IMR-90 (cell line): Measurements from ENCODE around the gene ACOX2. TPM values are rescaled to one million over a fixed set of nuclear protein-coding genes. Genes with fewer than 3 reads are reported as not detected.

Experiments used
- ATAC-seq: fragments of 200-7000 bp; cut with Tn5 transposase; 2 replicates; pipeline ENCODE4 v1.9.1; 2020; ENCODE audit warnings: low read depth, mild to moderate bottlenecking, moderate library complexity
- BruUV-seq: library from RNA; stranded (reverse); fragments of 400-500 nt; replicated peaks from 2 replicates; lab custom pipeline; 2021; lab: Mats Ljungman, UMichigan
- CTCF ChIA-PET: fragments of 300-600 bp; formaldehyde crosslinking; extraction: SDS; loops from one replicate; lab custom pipeline; 2021; ENCODE audit warnings: antibody characterized with exemption; lab: Yijun Ruan, JAX
- POLR2A ChIA-PET: fragments of 300-600 bp; sonication (Branson Sonifier 250); formaldehyde crosslinking; loops from one replicate; lab custom pipeline; 2022; ENCODE audit warnings: antibody characterized with exemption; ENCODE audit not compliant: unreplicated experiment; lab: Charles Lee
- DNase-seq: peaks from one replicate; pipeline ENCODE4 v3.0.0; 2013
- H2AFZ ChIP-seq: replicated peaks from 2 replicates; pipeline ENCODE3; 2013; ENCODE audit warnings: low read length, mild to moderate bottlenecking; ENCODE audit not compliant: poor library complexity
- H2AK5ac ChIP-seq: 2 replicates; pipeline ENCODE4 v1.6.1; 2013; ENCODE audit warnings: low read depth, low read length, inconsistent platforms
- H2AK9ac ChIP-seq: replicated peaks from 2 replicates; pipeline ENCODE3; 2013; ENCODE audit warnings: mild to moderate bottlenecking, low read depth, low read length, moderate library complexity; ENCODE audit not compliant: poor library complexity
- H2BK120ac ChIP-seq: 2 replicates; pipeline ENCODE4 v1.6.1; 2013; ENCODE audit warnings: low read depth, low read length, inconsistent platforms
- H2BK15ac ChIP-seq: 3 replicates; pipeline ENCODE4 v1.6.1; 2013; ENCODE audit warnings: low read depth, low read length, inconsistent platforms
- H2BK20ac ChIP-seq: 2 replicates; pipeline ENCODE4 v1.6.1; 2013; ENCODE audit warnings: low read depth, mild to moderate bottlenecking, inconsistent platforms, low read length, moderate library complexity
- H2BK5ac ChIP-seq: 2 replicates; pipeline ENCODE4 v1.6.1; 2013; ENCODE audit warnings: mild to moderate bottlenecking, low read depth, low read length, inconsistent platforms; ENCODE audit not compliant: poor library complexity, severe bottlenecking
- H3K14ac ChIP-seq: replicated peaks from 2 replicates; pipeline ENCODE4 v1.6.1; 2013; ENCODE audit warnings: low read depth, low read length, inconsistent platforms
- H3K18ac ChIP-seq: 2 replicates; pipeline ENCODE4 v1.6.1; 2013; ENCODE audit warnings: low read depth, low read length, control low read depth
- H3K23ac ChIP-seq: 2 replicates; pipeline ENCODE4 v1.6.1; 2013; ENCODE audit warnings: low read depth, low read length, inconsistent platforms
- H3K27ac ChIP-seq: 2 replicates; pipeline ENCODE4 v1.5.1; 2013; ENCODE audit warnings: mild to moderate bottlenecking, control low read depth, low read length; ENCODE audit not compliant: insufficient read depth
- H3K27me3 ChIP-seq: 2 replicates; pipeline ENCODE4 v1.6.1; 2013; ENCODE audit warnings: low read length; ENCODE audit not compliant: control insufficient read depth, insufficient read depth
- H3K36me3 ChIP-seq: 2 replicates; pipeline ENCODE4 v1.6.1; 2013; ENCODE audit warnings: low read length, mixed read lengths; ENCODE audit not compliant: control insufficient read depth, insufficient read depth
- H3K4ac ChIP-seq: 2 replicates; pipeline ENCODE4 v1.6.1; 2013; ENCODE audit warnings: low read depth, low read length, inconsistent platforms
- H3K4me1 ChIP-seq: 2 replicates; pipeline ENCODE4 v1.6.1; 2013; ENCODE audit warnings: low read length, mixed read lengths; ENCODE audit not compliant: control insufficient read depth, insufficient read depth
- H3K4me2 ChIP-seq: 2 replicates; pipeline ENCODE4 v1.6.1; 2013; ENCODE audit warnings: low read depth, mild to moderate bottlenecking, control low read depth, low read length, moderate library complexity
- H3K4me3 ChIP-seq: 2 replicates; pipeline ENCODE4 v1.5.1; 2013; ENCODE audit warnings: low read depth, mild to moderate bottlenecking, control low read depth, low read length, moderate library complexity; ENCODE audit not compliant: insufficient read depth
- H3K56ac ChIP-seq: 2 replicates; pipeline ENCODE4 v1.6.1; 2013; ENCODE audit warnings: low read length, inconsistent platforms; ENCODE audit not compliant: insufficient read depth; ENCODE audit errors: extremely low read depth
- H3K79me1 ChIP-seq, 2 experiments: 2 replicates each; pipeline ENCODE4 v1.6.1; 2013; ENCODE audit warnings: low read length in 2 of 2, inconsistent platforms in 1 of 2, low read depth in 1 of 2
- H3K9ac ChIP-seq: 2 replicates; pipeline ENCODE4 v1.6.1; 2013; ENCODE audit warnings: low read depth, low read length, control low read depth
- H3K9me1 ChIP-seq: 2 replicates; pipeline ENCODE4 v1.6.1; 2013; ENCODE audit warnings: low read length, inconsistent platforms; ENCODE audit not compliant: insufficient read depth
- H3K9me3 ChIP-seq: 2 replicates; pipeline ENCODE4 v1.6.1; 2013; ENCODE audit warnings: low read length; ENCODE audit not compliant: control insufficient read depth, insufficient read depth
- H4K20me1 ChIP-seq: 2 replicates; pipeline ENCODE4 v1.6.1; 2013; ENCODE audit warnings: low read length, inconsistent platforms; ENCODE audit not compliant: insufficient read depth
- H4K5ac ChIP-seq: 2 replicates; pipeline ENCODE4 v1.6.1; 2013; ENCODE audit warnings: mild to moderate bottlenecking, low read depth, low read length, control low read depth
- H4K8ac ChIP-seq, 2 experiments: 2 replicates each; pipeline ENCODE4 v1.6.1; 2013; ENCODE audit warnings: low read depth in 2 of 2, low read length in 2 of 2, control low read depth in 1 of 2, inconsistent platforms in 1 of 2
- H4K91ac ChIP-seq: 2 replicates; pipeline ENCODE4 v1.6.1; 2013; ENCODE audit warnings: low read depth, low read length, inconsistent platforms; ENCODE audit not compliant: insufficient read depth
- BHLHE40 ChIP-seq: fragments of 150-350 bp; IDR thresholded peaks from 2 replicates; pipeline ENCODE4 v1.6.1; 2016; ENCODE audit warnings: mild to moderate bottlenecking, low read depth, low read length
- CEBPB ChIP-seq: IDR thresholded peaks from 2 replicates; pipeline ENCODE4 v1.6.1; 2012; ENCODE audit warnings: low read depth, low read length, improper control_type of control experiment
- ELK1 ChIP-seq: fragments of 150-350 bp; IDR thresholded peaks from 2 replicates; pipeline ENCODE4 v1.6.1; 2016; ENCODE audit warnings: low read depth, mild to moderate bottlenecking, low read length, moderate library complexity, borderline replicate concordance
- FOS ChIP-seq: fragments of 150-350 bp; IDR thresholded peaks from 2 replicates; pipeline ENCODE4 v1.6.1; 2016; ENCODE audit warnings: low read depth, low read length
- MAFK ChIP-seq: IDR thresholded peaks from 2 replicates; pipeline ENCODE4 v1.6.1; 2012; ENCODE audit warnings: low read depth, low read length, improper control_type of control experiment
- MAZ ChIP-seq: IDR thresholded peaks from 2 replicates; pipeline ENCODE4 v1.6.1; 2012; ENCODE audit warnings: low read depth, mild to moderate bottlenecking, low read length, improper control_type of control experiment, moderate library complexity, borderline replicate concordance
- MXI1 ChIP-seq: IDR thresholded peaks from 2 replicates; pipeline ENCODE4 v1.6.1; 2012; ENCODE audit warnings: low read depth, mild to moderate bottlenecking, low read length, moderate library complexity, borderline replicate concordance
- RAD21 ChIP-seq: IDR thresholded peaks from 2 replicates; pipeline ENCODE4 v1.6.1; 2012; ENCODE audit warnings: low read length, improper control_type of control experiment
- RCOR1 ChIP-seq: IDR thresholded peaks from 2 replicates; pipeline ENCODE4 v1.6.1; 2012; ENCODE audit warnings: mild to moderate bottlenecking, low read length, improper control_type of control experiment; ENCODE audit not compliant: insufficient replicate concordance
- RFX5 ChIP-seq: IDR thresholded peaks from 2 replicates; pipeline ENCODE4 v1.8.0; 2012; ENCODE audit warnings: low read depth, mild to moderate bottlenecking, low read length, moderate library complexity
- WGBS, 2 experiments: methylation state at CpG; one replicate each; pipeline versions ENCODE4 v1.1.5 to v1.1.7; 2013; ENCODE audit warnings: missing lambda C conversion rate in 2 of 2; ENCODE audit not compliant: insufficient read length in 1 of 2; ENCODE audit errors: extremely low coverage in 2 of 2; 5-methylcytosine and 5-hydroxymethylcytosine counted together
- dilution Hi-C: fragments of 300-500 bp; cut with HindIII; formaldehyde crosslinking; loops from one replicate; pipeline ENCODE4 v1.14.3; 2018; ENCODE audit warnings: low sequenced_read_pairs; ENCODE audit not compliant: unreplicated experiment
- in situ Hi-C: fragments of 300-500 bp; cut with MboI; formaldehyde crosslinking; loops from 3 replicates; pipeline ENCODE4 v1.14.3; 2019; ENCODE audit warnings: low sequenced_read_pairs, inconsistent platforms, mixed read lengths
- intact Hi-C: fragments of 100-400 bp; cut with micrococcal nuclease; formaldehyde crosslinking; loops from 2 replicates; pipeline ENCODE4 v1.10.0; 2022
- polyA plus RNA-seq, 3 experiments: library from polyadenylated mRNA; depleted of rRNA; stranded (reverse); fragments of >200 nt; gene quantifications; 2 replicates each; pipeline ENCODE4 v1.2.3, GENCODE V29; 2012; ENCODE audit warnings: low replicate concordance in 1 of 3
- total RNA-seq: library from RNA; depleted of rRNA; stranded (reverse); fragments of >200 nt; gene quantifications from 2 replicates; pipeline ENCODE4 v1.2.3, GENCODE V29; 2012
- TF ChIP-seq, protein P1 (sequence below): conservative IDR thresholded peaks from 2 replicates; pipeline ENCODE4 v1.5.1; 2012; ENCODE audit warnings: mild to moderate bottlenecking, low read depth, low read length, improper control_type of control experiment

The ACOX2 gene
- total and polyA plus RNA-seq, 2 of the 4 experiments (the other 2 are of a cell fraction), result 15.6 to 32.9 TPM

- no peak overlapping the region for H2BK120ac ChIP-seq
- H3K9me1 ChIP-seq, result no peaks in the 10 kb centered on the region
- H3K79me1 ChIP-seq, result no peaks in the 10 kb centered on the region
- no peak overlapping the region for H3K4ac ChIP-seq
- H3K14ac ChIP-seq, result no peak overlapping the region
- H3K56ac ChIP-seq, result no peak overlapping the region
- no peak overlapping the region for H3K4me2 ChIP-seq
- no peak overlapping the region for H2AK5ac ChIP-seq
- H4K5ac ChIP-seq, result no peak overlapping the region
- no peak overlapping the region for H2BK5ac ChIP-seq
- TF ChIP-seq MAZ (no peak), ELK1 (no peak), FOS (no peak), MXI1 (no peak), RAD21 (no peak), CEBPB (no peak), RFX5 (no peak), RCOR1 (no peak), BHLHE40 (no peak), MAFK (no peak)
- TF ChIP-seq, protein P1, sequence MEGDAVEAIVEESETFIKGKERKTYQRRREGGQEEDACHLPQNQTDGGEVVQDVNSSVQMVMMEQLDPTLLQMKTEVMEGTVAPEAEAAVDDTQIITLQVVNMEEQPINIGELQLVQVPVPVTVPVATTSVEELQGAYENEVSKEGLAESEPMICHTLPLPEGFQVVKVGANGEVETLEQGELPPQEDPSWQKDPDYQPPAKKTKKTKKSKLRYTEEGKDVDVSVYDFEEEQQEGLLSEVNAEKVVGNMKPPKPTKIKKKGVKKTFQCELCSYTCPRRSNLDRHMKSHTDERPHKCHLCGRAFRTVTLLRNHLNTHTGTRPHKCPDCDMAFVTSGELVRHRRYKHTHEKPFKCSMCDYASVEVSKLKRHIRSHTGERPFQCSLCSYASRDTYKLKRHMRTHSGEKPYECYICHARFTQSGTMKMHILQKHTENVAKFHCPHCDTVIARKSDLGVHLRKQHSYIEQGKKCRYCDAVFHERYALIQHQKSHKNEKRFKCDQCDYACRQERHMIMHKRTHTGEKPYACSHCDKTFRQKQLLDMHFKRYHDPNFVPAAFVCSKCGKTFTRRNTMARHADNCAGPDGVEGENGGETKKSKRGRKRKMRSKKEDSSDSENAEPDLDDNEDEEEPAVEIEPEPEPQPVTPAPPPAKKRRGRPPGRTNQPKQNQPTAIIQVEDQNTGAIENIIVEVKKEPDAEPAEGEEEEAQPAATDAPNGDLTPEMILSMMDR, result no peak
- in situ Hi-C loops (no loop called here), dilution Hi-C loops (no loop called here), intact Hi-C loops (no loop called here)
- H3K4me3 ChIP-seq, result no peak overlapping the region
- BruUV-seq, result no TSS peak
- H4K91ac ChIP-seq, result no peak overlapping the region
- CTCF ChIA-PET, result no interaction called here
- H3K36me3 ChIP-seq, result no peaks in the 10 kb centered on the region
- H2BK20ac ChIP-seq, result no peak overlapping the region
- no peak for DNase-seq
- no peaks in the 10 kb centered on the region for H4K20me1 ChIP-seq
- ATAC-seq, result no peak
- no peak overlapping the region for H3K18ac ChIP-seq
- no peak overlapping the region for H2BK15ac ChIP-seq
- no peak overlapping the region for H2AK9ac ChIP-seq
- no peak overlapping the region for H3K27ac ChIP-seq
- 57% methylated on average over 5 of the region's 11 CpGs; no CpG with 5 or more reads in 1 of the 2 experiments for WGBS, 2 experiments
- POLR2A ChIA-PET, result no interaction called here
- H3K9me3 ChIP-seq, result peaks cover 2% of the 10 kb centered on the region; the same call in 1 of the 2 replicates
- peaks cover 19% of the 10 kb centered on the region for H3K27me3 ChIP-seq
- no peak overlapping the region for H3K9ac ChIP-seq
- H4K8ac ChIP-seq, result no peak overlapping the region
- no peaks in the 10 kb centered on the region for H3K4me1 ChIP-seq
- H2AFZ ChIP-seq, result no peak overlapping the region
- H3K23ac ChIP-seq, result no peak overlapping the region
Observed at GRCh38 chr3:58581328-58582091, 44.5 kb upstream of the ACOX2 start.
